Endothelial cell of umbilical vein (primary cell): ENCODE results near the gene GRAMD2B. TPM values are rescaled to one million over a fixed set of nuclear protein-coding genes. Genes with fewer than 3 reads are reported as not detected.

ENCODE experiments used
- BruUV-seq: library from RNA; stranded (reverse); fragments of 400-500 nt; replicated peaks from 2 replicates; lab custom pipeline; 2021; lab: Mats Ljungman, UMichigan
- CTCF ChIA-PET: fragments of 300-600, 350-600 bp; sonication (Branson Sonifier 250); formaldehyde crosslinking; loops from one replicate; lab custom pipeline; 2021; ENCODE audit warnings: antibody characterized with exemption, inconsistent platforms; lab: Charles Lee
- POLR2A ChIA-PET: fragments of 300-600, 350-600 bp; sonication (Branson Sonifier 250); formaldehyde crosslinking; loops from one replicate; lab custom pipeline; 2021; ENCODE audit warnings: antibody characterized with exemption, inconsistent platforms; lab: Charles Lee
- DNase-seq: peaks from one replicate; pipeline ENCODE4 v3.0.0-alpha.2; 2011; ENCODE audit warnings: low read depth, low spot score
- FAIRE-seq: peaks from 2 replicates; lab custom pipeline; 2011; peaks lifted over from hg19 to GRCh38; lab: Jason Lieb, UNC
- H2AFZ ChIP-seq: 2 replicates; pipeline ENCODE4 v1.6.0; 2012; ENCODE audit warnings: low read depth, low read length, control low read depth, inconsistent platforms
- H3K27ac ChIP-seq: 2 replicates; pipeline ENCODE4 v1.5.1; 2011; ENCODE audit warnings: low read depth, mild to moderate bottlenecking, control low read depth, low read length, moderate library complexity; ENCODE audit not compliant: insufficient read depth
- H3K27me3 ChIP-seq, 2 experiments: 2 replicates each; pipeline versions ENCODE4 v1.6.0 to v1.6.1; 2011; ENCODE audit warnings: low read length in 2 of 2, mixed read lengths in 1 of 2; ENCODE audit not compliant: control insufficient read depth in 2 of 2, insufficient read depth in 2 of 2
- H3K36me3 ChIP-seq, 2 experiments: 2 replicates in 1 of 2; 3 replicates in 1 of 2; pipeline ENCODE4 v1.5.1; 2011; ENCODE audit warnings: low read length in 2 of 2, mild to moderate bottlenecking in 1 of 2, moderate library complexity in 1 of 2; ENCODE audit not compliant: control insufficient read depth in 2 of 2, insufficient read depth in 2 of 2; ENCODE audit errors: extremely low read depth in 1 of 2
- H3K4me1 ChIP-seq: 3 replicates; pipeline ENCODE4 v1.5.1; 2011; ENCODE audit warnings: mild to moderate bottlenecking, low read length; ENCODE audit not compliant: control insufficient read depth, insufficient read depth; ENCODE audit errors: extremely low read depth
- H3K4me2 ChIP-seq: 2 replicates; pipeline ENCODE4 v1.6.1; 2011; ENCODE audit warnings: low read length, control low read depth, mixed read lengths; ENCODE audit not compliant: insufficient read depth
- H3K4me3 ChIP-seq, 3 experiments: fragments of 200-600 bp in 1 of 3; sonication (generic), shearing (Covaris generic) in 1 of 3; replicated peaks in 1 of 3; 2 replicates each; pipeline ENCODE4 v1.5.1; 2011 to 2016; ENCODE audit warnings: control low read depth in 3 of 3, low read length in 3 of 3, mild to moderate bottlenecking in 2 of 3, inconsistent platforms in 1 of 3, low read depth in 1 of 3, moderate library complexity in 1 of 3; ENCODE audit not compliant: insufficient read depth in 1 of 3
- H3K79me2 ChIP-seq: 2 replicates; pipeline ENCODE4 v1.6.0; 2012; ENCODE audit warnings: low read length, inconsistent platforms; ENCODE audit not compliant: control insufficient read depth, insufficient read depth
- H3K9ac ChIP-seq: replicated peaks from 2 replicates; pipeline ENCODE3; 2011; ENCODE audit warnings: low read length, control low read depth; ENCODE audit not compliant: insufficient read depth; ENCODE audit errors: extremely low read depth
- H3K9me1 ChIP-seq: replicated peaks from 3 replicates; pipeline ENCODE4 v1.6.0; 2011; ENCODE audit warnings: mild to moderate bottlenecking, low read length; ENCODE audit not compliant: control insufficient read depth, insufficient read depth; ENCODE audit errors: extremely low read depth
- H3K9me3 ChIP-seq: replicated peaks from 2 replicates; pipeline ENCODE4 v1.5.1; 2012; ENCODE audit warnings: low read length, inconsistent platforms; ENCODE audit not compliant: control insufficient read depth, insufficient read depth
- H4K20me1 ChIP-seq: replicated peaks from 2 replicates; pipeline ENCODE3; 2011; ENCODE audit warnings: mild to moderate bottlenecking, low read length; ENCODE audit not compliant: control insufficient read depth, insufficient read depth; ENCODE audit errors: extremely low read depth
- CTCF ChIP-seq, 2 donors: IDR thresholded peaks; 1 replicate in 1 of 2; 2 replicates in 1 of 2; pipeline ENCODE4 v1.5.1; 2011; ENCODE audit warnings: low read length in 2 of 2, mild to moderate bottlenecking in 2 of 2, moderate library complexity in 2 of 2, control low read depth in 1 of 2, inconsistent platforms in 1 of 2, low read depth in 1 of 2; ENCODE audit not compliant: insufficient read depth in 1 of 2; ENCODE audit errors: extremely low read depth in 1 of 2
- EZH2 ChIP-seq: IDR thresholded peaks from 2 replicates; pipeline ENCODE4 v1.6.1; 2012; ENCODE audit warnings: borderline replicate concordance, low read depth, mild to moderate bottlenecking, moderate library complexity, low read length, inconsistent platforms; ENCODE audit not compliant: severe bottlenecking
- FOS ChIP-seq: IDR thresholded peaks from 2 replicates; pipeline ENCODE4 v1.6.1; 2011; ENCODE audit warnings: mild to moderate bottlenecking, low read length, moderate library complexity, borderline replicate concordance; ENCODE audit not compliant: insufficient read depth
- GATA2 ChIP-seq: IDR thresholded peaks from 2 replicates; pipeline ENCODE4 v1.7.0; 2011; ENCODE audit warnings: low read depth, mild to moderate bottlenecking, moderate library complexity, mixed read lengths, low read length; ENCODE audit not compliant: insufficient read length, insufficient read depth
- MAX ChIP-seq: IDR thresholded peaks from 2 replicates; pipeline ENCODE4 v1.6.1; 2011; ENCODE audit not compliant: insufficient read depth, insufficient read length
- MYC ChIP-seq: IDR thresholded peaks from one replicate; pipeline ENCODE4 v1.6.1; 2011; ENCODE audit warnings: mild to moderate bottlenecking, low read depth, low read length
- POLR2A ChIP-seq: IDR thresholded peaks from 2 replicates; pipeline ENCODE4 v1.6.1; 2012; ENCODE audit warnings: low read depth, mild to moderate bottlenecking, control low read depth, low read length
- dilution Hi-C: fragments of 300-500 bp; cut with MboI; formaldehyde crosslinking; loops from one replicate; pipeline ENCODE4 v1.15.0; 2019; ENCODE audit warnings: low sequenced_read_pairs; ENCODE audit not compliant: extremely low pct_ligation_motif_present
- intact Hi-C: fragments of 100-400 bp; cut with micrococcal nuclease; formaldehyde crosslinking; loops from one replicate; pipeline ENCODE4 v1.10.0; 2022
- polyA plus RNA-seq, 4 experiments: library from polyadenylated mRNA; depleted of rRNA in 3 of 4; stranded (reverse) in 3 of 4; unstranded in 1 of 4; fragments of >200 nt; gene quantifications; 2 replicates each; pipeline versions ENCODE4 v1.2.1 to v1.2.3, GENCODE V29; 2011 to 2012; ENCODE audit warnings: missing spikeins in 1 of 4
- total RNA-seq: library from RNA; stranded (reverse); gene quantifications from 2 replicates; pipeline ENCODE4 v1.2.3, GENCODE V29; 2021

GRAMD2B gene
- total and polyA plus RNA-seq, 2 donors (not counting 3 experiments of a cell fraction or from before 2014, with no cell fraction given): 2.0 to 5.5 TPM

GRCh38 chr5:126450907-126451306, 27.7 kb downstream of the GRAMD2B start:
- no peak overlapping the region for H3K9ac ChIP-seq
- no peak overlapping the region for H2AFZ ChIP-seq
- dilution Hi-C loops (no loop called here), intact Hi-C loops (no loop called here)
- no peaks in the 10 kb centered on the region for H3K9me1 ChIP-seq
- H3K9me3 ChIP-seq: no peaks in the 10 kb centered on the region
- no TSS peak for BruUV-seq
- no peaks in the 10 kb centered on the region for H3K27me3 ChIP-seq
- no peaks in the 10 kb centered on the region for H4K20me1 ChIP-seq
- ChIA-PET CTCF (interaction anchor here (1.0 kb wide), 1 partner anchor 30 kb away, joined by 3 read pairs; no protein-coding TSS in a partner anchor), POLR2A (no interaction called here)
- no peak for FAIRE-seq
- DNase-seq: no peak
- TF ChIP-seq POLR2A (no peak), FOS (no peak), MAX (no peak), GATA2 (no peak), EZH2 (no peak), CTCF (IDR thresholded peaks at IDR 0.05; ENCODE audit: extremely low read depth in 1 of 2, insufficient read depth in 1 of 2, low read depth in 1 of 2, low read length in 2 of 2) (no peak), MYC (no peak)
- H3K4me3 ChIP-seq: no peak overlapping the region
- H3K4me1 ChIP-seq: peaks cover 11% of the 10 kb centered on the region
- H3K36me3 ChIP-seq: no peaks in the 10 kb centered on the region
- H3K4me2 ChIP-seq: no peak overlapping the region
- H3K27ac ChIP-seq: no peak overlapping the region
- no peaks in the 10 kb centered on the region for H3K79me2 ChIP-seq
